Panc1 (cell line): Measurements from ENCODE around the gene RNF19B. TPM values are rescaled to one million over a fixed set of nuclear protein-coding genes. Genes with fewer than 3 reads are reported as not detected.

Experiments used
- ATAC-seq: fragments of 200-7000 bp; cut with Tn5 transposase; 2 replicates; pipeline ENCODE4 v1.9.1; 2020; ENCODE audit warnings: mild to moderate bottlenecking, moderate library complexity
- BruUV-seq: library from RNA; stranded (reverse); fragments of 400-500 nt; replicated peaks from 2 replicates; lab custom pipeline; 2021; lab: Mats Ljungman, UMichigan
- CTCF ChIA-PET: fragments of 300-600 bp; sonication (Branson Sonifier 250); formaldehyde crosslinking; loops from one replicate; lab custom pipeline; 2022; ENCODE audit warnings: antibody characterized with exemption; lab: Charles Lee
- POLR2A ChIA-PET: fragments of 300-600 bp; sonication (Branson Sonifier 250); formaldehyde crosslinking; loops from one replicate; lab custom pipeline; 2022; ENCODE audit warnings: antibody characterized with exemption; lab: Charles Lee
- DNase-seq: peaks from one replicate; pipeline ENCODE4 v3.0.0-alpha.2; 2010; ENCODE audit warnings: low read depth, low spot score
- H3K27ac ChIP-seq: 2 replicates; pipeline ENCODE4 v1.5.1; 2011; ENCODE audit warnings: mild to moderate bottlenecking, low read length, inconsistent platforms
- H3K27me3 ChIP-seq: fragments of 200-500 bp; sonication (Bioruptor generic); 2 replicates; pipeline ENCODE4 v1.6.0; 2014; ENCODE audit warnings: low read length, inconsistent platforms; ENCODE audit not compliant: control insufficient read depth, insufficient read depth
- H3K36me3 ChIP-seq: fragments of 200-500 bp; sonication (Bioruptor generic); 2 replicates; pipeline ENCODE4 v1.5.1; 2014; ENCODE audit warnings: inconsistent platforms, mild to moderate bottlenecking, low read length, moderate library complexity; ENCODE audit not compliant: control insufficient read depth, insufficient read depth
- H3K4me1 ChIP-seq: 2 replicates; pipeline ENCODE4 v1.5.1; 2011; ENCODE audit warnings: inconsistent platforms, mild to moderate bottlenecking, low read length, moderate library complexity; ENCODE audit not compliant: control insufficient read depth, insufficient read depth
- H3K4me3 ChIP-seq, 2 experiments: 2 replicates each; pipeline ENCODE4 v1.5.1; 2011 to 2012; ENCODE audit warnings: low read depth in 2 of 2, low read length in 2 of 2, mild to moderate bottlenecking in 2 of 2, inconsistent platforms in 1 of 2, moderate library complexity in 1 of 2
- H3K9me3 ChIP-seq: fragments of 200-500 bp; sonication (Bioruptor generic); 2 replicates; pipeline ENCODE4 v1.5.1; 2014; ENCODE audit warnings: low read depth, mild to moderate bottlenecking, inconsistent platforms, low read length, moderate library complexity; ENCODE audit not compliant: control insufficient read depth, insufficient read depth
- CTCF ChIP-seq: fragments of 450-650 bp; IDR thresholded peaks from 2 replicates; pipeline ENCODE4 v1.5.1; 2017; ENCODE audit warnings: mild to moderate bottlenecking
- POLR2AphosphoS5 ChIP-seq: IDR thresholded peaks from 2 replicates; pipeline ENCODE4 v1.6.1; 2012; ENCODE audit warnings: mild to moderate bottlenecking, low read depth, low read length, moderate library complexity
- SIN3A ChIP-seq: IDR thresholded peaks from 2 replicates; pipeline ENCODE4 v1.6.1; 2012; ENCODE audit warnings: low read depth, mild to moderate bottlenecking, low read length, moderate library complexity, borderline replicate concordance; ENCODE audit not compliant: insufficient read depth
- TCF7L2 ChIP-seq: IDR thresholded peaks from 2 replicates; pipeline ENCODE4 v1.6.1; 2011; ENCODE audit warnings: mild to moderate bottlenecking, low read depth, low read length, inconsistent platforms
- in situ Hi-C: cut with HindIII; loops from 2 replicates; pipeline ENCODE4 v1.10.0; 2016; ENCODE audit warnings: low sequenced_read_pairs, low pct_unique_long_range_greater_than_20kb
- intact Hi-C: fragments of 100-400 bp; cut with micrococcal nuclease; formaldehyde crosslinking; loops from one replicate; pipeline ENCODE4 v1.10.0; 2022; ENCODE audit not compliant: unreplicated experiment
- total RNA-seq: library from RNA; stranded (reverse); gene quantifications from one replicate; pipeline ENCODE4 v1.2.1, GENCODE V29; 2021; ENCODE audit not compliant: unreplicated experiment
- TF ChIP-seq, protein P1 (sequence below), 2 experiments: IDR thresholded peaks; 2 replicates each; pipeline ENCODE4 v1.6.1; 2011 to 2012; ENCODE audit warnings: low read depth in 2 of 2, control low read depth in 1 of 2, low read length in 1 of 2, mild to moderate bottlenecking in 1 of 2, moderate library complexity in 1 of 2; ENCODE audit not compliant: insufficient read depth in 1 of 2

Gene RNF19B
- total RNA-seq, 1 experiment from 2014 or later: 29.1 TPM

DNA sequence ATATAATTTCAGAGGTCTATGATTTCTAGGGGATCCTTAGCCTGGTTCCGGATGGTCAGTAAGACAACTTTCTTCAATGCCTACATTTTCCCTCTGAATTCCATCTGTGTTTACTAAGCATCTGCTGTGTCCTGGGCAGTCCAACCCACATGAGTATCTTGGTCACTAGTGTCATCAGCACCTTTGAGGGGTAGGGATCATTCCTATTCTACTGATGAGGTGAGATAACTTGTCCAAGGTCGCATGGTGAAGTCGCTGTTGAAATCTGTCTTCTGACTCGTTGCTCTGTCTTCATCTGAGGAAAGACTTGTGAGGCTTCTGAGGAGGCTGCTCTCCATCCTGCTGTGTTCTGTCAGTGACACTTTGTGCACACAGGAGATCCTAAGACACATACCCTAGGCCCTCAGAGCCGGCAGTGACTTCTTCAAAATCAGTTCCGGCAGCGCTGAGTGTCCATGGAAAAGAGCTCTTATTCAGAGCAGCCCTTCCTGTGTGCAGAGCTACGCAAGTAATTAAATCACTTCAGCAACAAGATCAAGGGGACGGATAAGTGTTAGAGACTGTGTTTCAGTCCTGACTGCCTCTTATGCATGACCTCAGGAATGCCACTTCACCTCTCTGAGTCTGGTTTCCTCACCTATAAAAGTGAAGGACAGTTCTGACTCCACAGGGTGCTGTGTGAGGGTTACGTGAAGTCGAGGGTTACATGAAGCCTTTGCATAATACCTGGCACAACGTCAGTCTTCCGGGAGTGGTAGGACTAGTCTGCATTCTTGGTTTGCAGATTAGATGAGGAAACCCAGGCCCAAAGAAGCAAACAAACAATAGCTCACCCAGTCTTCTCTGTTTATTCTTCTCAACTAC is 43.7 kb upstream of the RNF19B start:
- in situ Hi-C loops (no loop called here), intact Hi-C loops (loop anchor here (5.0 kb wide), 1 partner anchor 76 kb away; no protein-coding TSS in a partner anchor)
- ATAC-seq (no peak), DNase-seq (no peak)
- BruUV-seq: no TSS peak
- H3K4me3 ChIP-seq: no peak overlapping the region
- H3K36me3 ChIP-seq: peaks cover 20% of the 10 kb centered on the region
- peaks cover 3% of the 10 kb centered on the region for H3K4me1 ChIP-seq
- no peaks in the 10 kb centered on the region for H3K9me3 ChIP-seq
- POLR2A ChIA-PET: no interaction called here
- no peak overlapping the region for H3K27ac ChIP-seq
- CTCF ChIA-PET: no interaction called here
- no peaks in the 10 kb centered on the region for H3K27me3 ChIP-seq
- TF ChIP-seq CTCF (no peak), POLR2AphosphoS5 (no peak), TCF7L2 (no peak), SIN3A (no peak)
- TF ChIP-seq, protein P1, sequence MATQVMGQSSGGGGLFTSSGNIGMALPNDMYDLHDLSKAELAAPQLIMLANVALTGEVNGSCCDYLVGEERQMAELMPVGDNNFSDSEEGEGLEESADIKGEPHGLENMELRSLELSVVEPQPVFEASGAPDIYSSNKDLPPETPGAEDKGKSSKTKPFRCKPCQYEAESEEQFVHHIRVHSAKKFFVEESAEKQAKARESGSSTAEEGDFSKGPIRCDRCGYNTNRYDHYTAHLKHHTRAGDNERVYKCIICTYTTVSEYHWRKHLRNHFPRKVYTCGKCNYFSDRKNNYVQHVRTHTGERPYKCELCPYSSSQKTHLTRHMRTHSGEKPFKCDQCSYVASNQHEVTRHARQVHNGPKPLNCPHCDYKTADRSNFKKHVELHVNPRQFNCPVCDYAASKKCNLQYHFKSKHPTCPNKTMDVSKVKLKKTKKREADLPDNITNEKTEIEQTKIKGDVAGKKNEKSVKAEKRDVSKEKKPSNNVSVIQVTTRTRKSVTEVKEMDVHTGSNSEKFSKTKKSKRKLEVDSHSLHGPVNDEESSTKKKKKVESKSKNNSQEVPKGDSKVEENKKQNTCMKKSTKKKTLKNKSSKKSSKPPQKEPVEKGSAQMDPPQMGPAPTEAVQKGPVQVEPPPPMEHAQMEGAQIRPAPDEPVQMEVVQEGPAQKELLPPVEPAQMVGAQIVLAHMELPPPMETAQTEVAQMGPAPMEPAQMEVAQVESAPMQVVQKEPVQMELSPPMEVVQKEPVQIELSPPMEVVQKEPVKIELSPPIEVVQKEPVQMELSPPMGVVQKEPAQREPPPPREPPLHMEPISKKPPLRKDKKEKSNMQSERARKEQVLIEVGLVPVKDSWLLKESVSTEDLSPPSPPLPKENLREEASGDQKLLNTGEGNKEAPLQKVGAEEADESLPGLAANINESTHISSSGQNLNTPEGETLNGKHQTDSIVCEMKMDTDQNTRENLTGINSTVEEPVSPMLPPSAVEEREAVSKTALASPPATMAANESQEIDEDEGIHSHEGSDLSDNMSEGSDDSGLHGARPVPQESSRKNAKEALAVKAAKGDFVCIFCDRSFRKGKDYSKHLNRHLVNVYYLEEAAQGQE (IDR thresholded peaks at IDR 0.05; ENCODE audit: insufficient read depth in 1 of 2, low read depth in 2 of 2, low read length in 1 of 2): no peak

- no peak overlapping the region for H3K4me3 ChIP-seq
- no peaks in the 10 kb centered on the region for H3K27me3 ChIP-seq
- CTCF ChIA-PET: interaction anchor here (0.5 to 1.2 kb wide), 5 partner anchors 9 to 131 kb away, joined by 3 to 7 read pairs (median 4); no protein-coding TSS in a partner anchor
- H3K9me3 ChIP-seq: no peaks in the 10 kb centered on the region
- H3K4me1 ChIP-seq: peaks cover 3% of the 10 kb centered on the region
- peaks cover 16% of the 10 kb centered on the region for H3K36me3 ChIP-seq
- no peak overlapping the region for H3K27ac ChIP-seq
- BruUV-seq: no TSS peak
- peak; percentile 67 for DNase-seq
- TF ChIP-seq POLR2AphosphoS5 (no peak), TCF7L2 (no peak), SIN3A (no peak), CTCF (peak; percentile 52)
- TF ChIP-seq, protein P1 (IDR thresholded peaks at IDR 0.05; ENCODE audit: insufficient read depth in 1 of 2, low read depth in 2 of 2, low read length in 1 of 2): no peak
- in situ Hi-C loops: no loop called here
- peak; percentile 87 for ATAC-seq
- intact Hi-C loops: loop anchor here (5.0 kb wide), 1 partner anchor 75 kb away; no protein-coding TSS in a partner anchor
- POLR2A ChIA-PET: interaction anchor here (0.6 kb wide), 1 partner anchor 80 kb away, joined by 3 read pairs; no protein-coding TSS in a partner anchor
These were observed 42.8 kb upstream of the RNF19B start for GRCh38 chr1:33007190-33008050.
